Measurements from ENCODE around the gene POU2F1. TPM values are rescaled to one million over a fixed set of nuclear protein-coding genes. Genes with fewer than 3 reads are reported as not detected.

The POU2F1 gene
- total RNA-seq, 1 experiment from 2014 or later: 28.5 TPM

DNA sequence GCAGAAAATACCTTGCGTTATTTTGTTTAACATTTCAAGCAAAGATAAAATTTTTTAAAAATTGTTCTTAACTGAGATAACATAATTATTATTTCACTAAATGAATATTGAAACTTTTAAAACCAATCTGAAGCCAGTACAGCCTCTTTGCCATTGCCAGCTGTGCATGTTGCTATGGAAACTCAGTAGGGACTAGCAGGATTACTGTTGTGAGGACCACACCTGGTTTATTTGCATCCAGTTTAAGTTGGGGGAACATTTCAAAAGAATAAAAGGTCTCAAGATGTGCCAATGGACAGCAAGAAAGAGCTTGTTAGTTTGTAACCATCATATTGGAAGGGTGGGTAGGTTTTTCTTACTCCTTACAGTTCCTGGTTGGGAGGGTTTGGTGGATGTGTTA, 80.7 kb downstream of the POU2F1 start:
- no peak for TF ChIP-seq EZH2 (IDR thresholded peaks at IDR 0.05; ENCODE audit: low read depth)
- TF ChIP-seq, protein P1, sequence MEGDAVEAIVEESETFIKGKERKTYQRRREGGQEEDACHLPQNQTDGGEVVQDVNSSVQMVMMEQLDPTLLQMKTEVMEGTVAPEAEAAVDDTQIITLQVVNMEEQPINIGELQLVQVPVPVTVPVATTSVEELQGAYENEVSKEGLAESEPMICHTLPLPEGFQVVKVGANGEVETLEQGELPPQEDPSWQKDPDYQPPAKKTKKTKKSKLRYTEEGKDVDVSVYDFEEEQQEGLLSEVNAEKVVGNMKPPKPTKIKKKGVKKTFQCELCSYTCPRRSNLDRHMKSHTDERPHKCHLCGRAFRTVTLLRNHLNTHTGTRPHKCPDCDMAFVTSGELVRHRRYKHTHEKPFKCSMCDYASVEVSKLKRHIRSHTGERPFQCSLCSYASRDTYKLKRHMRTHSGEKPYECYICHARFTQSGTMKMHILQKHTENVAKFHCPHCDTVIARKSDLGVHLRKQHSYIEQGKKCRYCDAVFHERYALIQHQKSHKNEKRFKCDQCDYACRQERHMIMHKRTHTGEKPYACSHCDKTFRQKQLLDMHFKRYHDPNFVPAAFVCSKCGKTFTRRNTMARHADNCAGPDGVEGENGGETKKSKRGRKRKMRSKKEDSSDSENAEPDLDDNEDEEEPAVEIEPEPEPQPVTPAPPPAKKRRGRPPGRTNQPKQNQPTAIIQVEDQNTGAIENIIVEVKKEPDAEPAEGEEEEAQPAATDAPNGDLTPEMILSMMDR (conservative IDR thresholded peaks at IDR 0.05): no peak
- Histone ChIP-seq H3K4me3 (no peak overlapping the region), H2AFZ (no peak overlapping the region), H3K36me3 (ENCODE audit: low read depth) (no peaks in the 10 kb centered on the region), H3K4me2 (no peak overlapping the region), H3K27me3 (ENCODE audit: insufficient read depth, low read depth) (no peaks in the 10 kb centered on the region), H3K27ac (no peak overlapping the region), H3K79me2 (ENCODE audit: low read depth) (peaks cover 67% of the 10 kb centered on the region), H4K20me1 (ENCODE audit: insufficient read depth) (no peaks in the 10 kb centered on the region), H3K9me2 (ENCODE audit: insufficient read depth) (no peaks in the 10 kb centered on the region), H3F3A (ENCODE audit: insufficient read depth, low read depth) (peaks cover 23% of the 10 kb centered on the region; the same call in 1 of the 2 replicates), H3K9me3 (ENCODE audit: insufficient read depth, low read depth) (no peaks in the 10 kb centered on the region), H3K4me1 (replicated peaks; ENCODE audit: insufficient read depth) (peaks cover 37% of the 10 kb centered on the region)
- no TSS peak for BruUV-seq (replicated peaks)
- intact Hi-C loops (cut with micrococcal nuclease; ENCODE audit: unreplicated experiment): no loop called here
- POLR2A ChIA-PET (ENCODE audit: unreplicated experiment): no interaction called here
- CTCF ChIA-PET: no interaction called here
- DNase-seq: no peak

DNA sequence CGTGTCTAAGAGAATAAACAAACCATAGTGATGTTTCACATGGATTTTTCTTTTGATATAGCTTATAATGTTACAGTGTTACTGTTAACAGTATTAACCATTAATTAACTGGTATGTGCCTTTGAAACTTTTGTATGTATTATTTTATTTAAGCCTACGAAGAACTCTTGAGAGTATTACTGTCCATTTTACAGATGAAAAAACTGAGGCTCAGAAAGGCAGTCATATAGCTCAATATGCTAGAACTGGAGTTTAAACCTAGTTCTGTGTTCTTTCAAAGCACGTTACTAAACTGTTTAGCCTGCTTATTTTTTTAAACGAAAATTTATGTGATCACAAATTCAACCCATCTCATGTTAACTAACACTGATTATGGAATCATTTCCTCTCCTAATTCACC, 83.5 kb downstream of the POU2F1 start:
- CTCF ChIA-PET: no interaction called here
- DNase-seq: no peak
- no peak for TF ChIP-seq EZH2 (IDR thresholded peaks at IDR 0.05; ENCODE audit: low read depth)
- TF ChIP-seq, protein P1 (conservative IDR thresholded peaks at IDR 0.05): no peak
- intact Hi-C loops (cut with micrococcal nuclease; ENCODE audit: unreplicated experiment): no loop called here
- POLR2A ChIA-PET (ENCODE audit: unreplicated experiment): no interaction called here
- BruUV-seq (replicated peaks): no TSS peak
- Histone ChIP-seq H3F3A (ENCODE audit: insufficient read depth, low read depth) (peaks cover 5% of the 10 kb centered on the region; the same call in 1 of the 2 replicates), H3K9me3 (ENCODE audit: insufficient read depth, low read depth) (no peaks in the 10 kb centered on the region), H2AFZ (no peak overlapping the region), H3K36me3 (ENCODE audit: low read depth) (no peaks in the 10 kb centered on the region), H3K4me1 (replicated peaks; ENCODE audit: insufficient read depth) (peaks cover 11% of the 10 kb centered on the region; the same call in 1 of the 2 replicates), H3K27ac (no peak overlapping the region), H3K9me2 (ENCODE audit: insufficient read depth) (no peaks in the 10 kb centered on the region), H3K27me3 (ENCODE audit: insufficient read depth, low read depth) (no peaks in the 10 kb centered on the region), H4K20me1 (ENCODE audit: insufficient read depth) (no peaks in the 10 kb centered on the region), H3K4me3 (no peak overlapping the region), H3K79me2 (ENCODE audit: low read depth) (peaks cover 47% of the 10 kb centered on the region), H3K4me2 (no peak overlapping the region)

DNA sequence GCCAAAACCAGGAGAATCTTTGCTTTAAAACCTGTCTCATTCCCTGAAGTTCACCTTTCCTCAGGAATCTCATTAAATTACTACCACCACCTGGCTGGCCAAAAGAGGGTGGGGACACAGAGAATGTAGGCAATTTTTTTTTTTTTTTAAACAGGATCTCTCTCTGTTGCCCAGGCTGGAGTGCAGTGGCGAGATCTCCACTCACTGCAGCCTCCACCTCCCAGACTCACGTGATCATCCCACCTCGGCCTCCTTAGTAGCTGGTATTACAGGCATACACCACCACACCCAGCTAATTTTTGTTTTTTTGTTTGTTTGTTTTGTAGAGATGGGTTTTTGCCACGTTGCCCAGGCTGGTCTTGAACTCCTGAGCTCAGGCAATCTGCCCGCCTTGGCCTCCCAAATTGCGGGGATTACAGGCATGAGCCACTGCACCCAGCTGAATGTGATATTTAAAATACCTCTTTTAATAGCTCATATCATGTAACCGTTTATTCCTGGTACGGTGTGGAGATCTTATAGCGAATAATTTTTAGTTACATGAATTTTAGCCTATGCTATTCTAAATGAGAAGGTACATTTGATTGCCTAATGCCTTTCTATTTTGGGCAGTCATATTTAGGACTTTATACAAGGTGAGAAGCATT, 84.5 kb downstream of the POU2F1 start:
- H4K20me1 ChIP-seq (ENCODE audit: insufficient read depth): no peaks in the 10 kb centered on the region
- BruUV-seq (replicated peaks): no TSS peak
- TF ChIP-seq, protein P1 (conservative IDR thresholded peaks at IDR 0.05): no peak
- no peak for TF ChIP-seq EZH2 (IDR thresholded peaks at IDR 0.05; ENCODE audit: low read depth)
- H2AFZ ChIP-seq: no peak overlapping the region
- H3K36me3 ChIP-seq (ENCODE audit: low read depth): no peaks in the 10 kb centered on the region
- POLR2A ChIA-PET (ENCODE audit: unreplicated experiment): no interaction called here
- H3K9me2 ChIP-seq (ENCODE audit: insufficient read depth): no peaks in the 10 kb centered on the region
- no peak overlapping the region for H3K27ac ChIP-seq
- no peaks in the 10 kb centered on the region for H3K27me3 ChIP-seq (ENCODE audit: insufficient read depth, low read depth)
- DNase-seq: no peak
- intact Hi-C loops (cut with micrococcal nuclease; ENCODE audit: unreplicated experiment): no loop called here
- H3K4me2 ChIP-seq: no peak overlapping the region
- no peaks in the 10 kb centered on the region for H3K9me3 ChIP-seq (ENCODE audit: insufficient read depth, low read depth)
- peaks cover 44% of the 10 kb centered on the region for H3K79me2 ChIP-seq (ENCODE audit: low read depth)
- peaks cover 11% of the 10 kb centered on the region; the same call in 1 of the 2 replicates for H3K4me1 ChIP-seq (replicated peaks; ENCODE audit: insufficient read depth)
- H3F3A ChIP-seq (ENCODE audit: insufficient read depth, low read depth): peaks cover 5% of the 10 kb centered on the region; the same call in 1 of the 2 replicates
- CTCF ChIA-PET: no interaction called here
- no peak overlapping the region for H3K4me3 ChIP-seq
